Left lung (tissue), 10 donors: Measurements from ENCODE around the gene APBA2. TPM values are rescaled to one million over a fixed set of nuclear protein-coding genes. Genes with fewer than 3 reads are reported as not detected.

Experiments used
- ATAC-seq: fragments of 200-7000 bp; cut with Tn5 transposase; one replicate; pipeline ENCODE4 v1.9.1; 2020; ENCODE audit warnings: moderate library complexity
- DNase-seq, 4 donors: peaks; one replicate each; pipeline ENCODE4 v3.0.0-alpha.2; 2013 to 2020
- H3K27ac ChIP-seq, 2 donors: fragments of 200-600 bp; sonication (generic) in 1 of 2; one replicate each; pipeline versions ENCODE4 v1.5.0 to v1.8.0; 2020 to 2021
- H3K27me3 ChIP-seq, 2 donors: fragments of 200-600 bp; sonication (generic) in 1 of 2; one replicate each; pipeline versions ENCODE4 v1.5.0 to v1.8.0; 2020 to 2021
- H3K36me3 ChIP-seq, 2 donors: fragments of 200-600 bp; sonication (generic) in 1 of 2; one replicate each; pipeline versions ENCODE4 v1.5.0 to v1.8.0; 2020 to 2021
- H3K4me1 ChIP-seq, 2 donors: fragments of 200-600 bp; one replicate each; pipeline ENCODE4 v1.8.0; 2021
- H3K4me3 ChIP-seq, 2 donors: fragments of 200-600 bp; sonication (generic) in 1 of 2; one replicate each; pipeline versions ENCODE4 v1.5.0 to v1.8.0; 2020 to 2021; ENCODE audit warnings: mild to moderate bottlenecking in 1 of 2
- H3K9me3 ChIP-seq, 2 donors: fragments of 200-600 bp; sonication (generic) in 1 of 2; one replicate each; pipeline versions ENCODE4 v1.5.0 to v1.8.0; 2020 to 2021
- CTCF ChIP-seq, 2 donors: fragments of 200-600 bp; sonication (generic) in 1 of 2; IDR thresholded peaks; one replicate each; pipeline versions ENCODE4 v1.5.0 to v1.8.0; 2021; ENCODE audit warnings: antibody characterized with exemption in 2 of 2
- intact Hi-C, 2 donors: fragments of 100-400 bp; cut with DNase I; formaldehyde crosslinking; loops; one replicate each; pipeline versions ENCODE4 v1.11.2 to v1.14.2; 2022
- polyA plus RNA-seq, 6 donors: library from polyadenylated mRNA; unstranded; fragments of 120-200 nt; gene quantifications; one replicate each; pipeline ENCODE4 v1.2.1, GENCODE V29; 2013; ENCODE audit not compliant: insufficient read length in 6 of 6
- total RNA-seq, 2 donors: library from RNA; stranded (reverse); fragmentation: NEBNext Ultra II Directional; extraction: Animal tissue kit (Norgen Biotek cat#: 25700); gene quantifications; one replicate each; pipeline ENCODE4 v1.2.1, GENCODE V29; 2021
- donor health status: DM: no; HTN: yes; CAD: no.
- donor health status: DM: no; HTN: no; CAD: no.

Gene APBA2
- total and polyA plus RNA-seq, 8 donors: 3.9 to 18.4 (median 11.1) TPM

- intact Hi-C loops: no loop called here
- no peak for TF ChIP-seq CTCF (IDR thresholded peaks at IDR 0.05)
- ATAC-seq: no peak
These were observed 57.9 kb downstream of the APBA2 start for GRCh38 chr15:28943611-28944230.

GRCh38 chr15:28944286-28944685, 58.5 kb downstream of the APBA2 start:
- Histone ChIP-seq H3K27ac (no peak overlapping the region), H3K9me3 (no peaks in the 10 kb centered on the region), H3K4me1 (no peaks in the 10 kb centered on the region), H3K27me3 (peaks cover 0 to 11% of the 10 kb centered on the region in 2 donors), H3K36me3 (no peaks in the 10 kb centered on the region), H3K4me3 (no peak overlapping the region)
- intact Hi-C loops: no loop called here
- no peak for TF ChIP-seq CTCF (IDR thresholded peaks at IDR 0.05)
- ATAC-seq: no peak
- no peak for DNase-seq

More at GRCh38 chr15:28943611-28944230, 57.9 kb downstream of the APBA2 start:
- Histone ChIP-seq H3K27me3 (peaks cover 0 to 6% of the 10 kb centered on the region in 2 donors), H3K36me3 (no peaks in the 10 kb centered on the region), H3K4me1 (no peaks in the 10 kb centered on the region), H3K9me3 (no peaks in the 10 kb centered on the region), H3K4me3 (no peak overlapping the region), H3K27ac (no peak overlapping the region)
- no peak for DNase-seq

GRCh38 chr15:28944696-28945300, 59.0 kb downstream of the APBA2 start:
- Histone ChIP-seq H3K4me1 (no peaks in the 10 kb centered on the region), H3K9me3 (no peaks in the 10 kb centered on the region), H3K36me3 (no peaks in the 10 kb centered on the region), H3K27ac (no peak overlapping the region), H3K4me3 (no peak overlapping the region), H3K27me3 (peaks cover 0 to 15% of the 10 kb centered on the region in 2 donors)
- DNase-seq (no peak), ATAC-seq (no peak)
- no peak for TF ChIP-seq CTCF (IDR thresholded peaks at IDR 0.05)
- intact Hi-C loops: no loop called here

GRCh38 chr15:28945626-28946230, 60.0 kb downstream of the APBA2 start:
- DNase-seq (no peak), ATAC-seq (no peak)
- H3K4me3 ChIP-seq: no peak overlapping the region
- intact Hi-C loops: no loop called here
- H3K27ac ChIP-seq: no peak overlapping the region
- H3K4me1 ChIP-seq: no peaks in the 10 kb centered on the region
- H3K36me3 ChIP-seq: no peaks in the 10 kb centered on the region
- H3K9me3 ChIP-seq: no peaks in the 10 kb centered on the region
- TF ChIP-seq CTCF (IDR thresholded peaks at IDR 0.05): no peak
- peaks cover 0 to 15% of the 10 kb centered on the region in 2 donors for H3K27me3 ChIP-seq

GRCh38 chr15:28946803-28947202, 61.0 kb downstream of the APBA2 start:
- no peaks in the 10 kb centered on the region for H3K36me3 ChIP-seq
- intact Hi-C loops: no loop called here
- no peak overlapping the region for H3K27ac ChIP-seq
- H3K4me1 ChIP-seq: no peaks in the 10 kb centered on the region
- no peak for ATAC-seq
- H3K9me3 ChIP-seq: no peaks in the 10 kb centered on the region
- no peak for TF ChIP-seq CTCF (IDR thresholded peaks at IDR 0.05)
- no peak overlapping the region for H3K4me3 ChIP-seq
- H3K27me3 ChIP-seq: peaks cover 0 to 15% of the 10 kb centered on the region in 2 donors
- DNase-seq: no peak
